ENCODE measurements around the gene UNC45B. TPM values are rescaled to one million over a fixed set of nuclear protein-coding genes. Genes with fewer than 3 reads are reported as not detected.

The UNC45B gene
- total RNA-seq, 2 donors from 2014 or later = not detected

- Histone ChIP-seq H3K9me3 (ENCODE audit: control insufficient read depth, low read length) (no peaks in the 10 kb centered on the region), H3K9ac (ENCODE audit: extremely low read depth, low read length, poor library complexity, severe bottlenecking) (no peak overlapping the region), H3K4me3 (ENCODE audit: low read length) (no peak overlapping the region), H3K27ac (ENCODE audit: low read depth, low read length) (no peak overlapping the region), H3K27me3 (ENCODE audit: control insufficient read depth, insufficient read depth, low read length, poor library complexity, severe bottlenecking) (peaks cover 14% of the 10 kb centered on the region), H3K36me3 (ENCODE audit: control insufficient read depth, insufficient read depth, low read length) (peaks cover 9% of the 10 kb centered on the region), H3K4me1 (ENCODE audit: control insufficient read depth, insufficient read depth, low read length) (no peaks in the 10 kb centered on the region)
- Mint-ChIP-seq H3K4me3 (no peak overlapping the region), H3K36me3 (ENCODE audit: low read depth) (peaks cover 27% of the 10 kb centered on the region), H3K9me3 (no peaks in the 10 kb centered on the region), H3K4me1 (peaks cover 17% of the 10 kb centered on the region), H3K27ac (peak overlapping the region; percentile 83), H3K27me3 (ENCODE audit: insufficient read depth) (peaks cover 18% of the 10 kb centered on the region)
- DNase-seq = peak; percentile 77
- TF ChIP-seq, protein P1, sequence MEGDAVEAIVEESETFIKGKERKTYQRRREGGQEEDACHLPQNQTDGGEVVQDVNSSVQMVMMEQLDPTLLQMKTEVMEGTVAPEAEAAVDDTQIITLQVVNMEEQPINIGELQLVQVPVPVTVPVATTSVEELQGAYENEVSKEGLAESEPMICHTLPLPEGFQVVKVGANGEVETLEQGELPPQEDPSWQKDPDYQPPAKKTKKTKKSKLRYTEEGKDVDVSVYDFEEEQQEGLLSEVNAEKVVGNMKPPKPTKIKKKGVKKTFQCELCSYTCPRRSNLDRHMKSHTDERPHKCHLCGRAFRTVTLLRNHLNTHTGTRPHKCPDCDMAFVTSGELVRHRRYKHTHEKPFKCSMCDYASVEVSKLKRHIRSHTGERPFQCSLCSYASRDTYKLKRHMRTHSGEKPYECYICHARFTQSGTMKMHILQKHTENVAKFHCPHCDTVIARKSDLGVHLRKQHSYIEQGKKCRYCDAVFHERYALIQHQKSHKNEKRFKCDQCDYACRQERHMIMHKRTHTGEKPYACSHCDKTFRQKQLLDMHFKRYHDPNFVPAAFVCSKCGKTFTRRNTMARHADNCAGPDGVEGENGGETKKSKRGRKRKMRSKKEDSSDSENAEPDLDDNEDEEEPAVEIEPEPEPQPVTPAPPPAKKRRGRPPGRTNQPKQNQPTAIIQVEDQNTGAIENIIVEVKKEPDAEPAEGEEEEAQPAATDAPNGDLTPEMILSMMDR (conservative IDR thresholded peaks at IDR 0.05) = peak; percentile 36
- 88 to 94% methylated on average over 11 to 12 of the region's 12 CpGs for WGBS, 2 experiments (ENCODE audit: insufficient coverage in 1 of 2, insufficient read length in 1 of 2)
Measured at GRCh38 chr17:35116845-35117244, 30.8 kb upstream of the UNC45B start.

GRCh38 chr17:35117984-35118383, 29.6 kb upstream of the UNC45B start:
- no peaks in the 10 kb centered on the region for H3K4me1 ChIP-seq (ENCODE audit: control insufficient read depth, insufficient read depth, low read length)
- peaks cover 17% of the 10 kb centered on the region for H3K4me1 Mint-ChIP-seq
- no peak overlapping the region for H3K9ac ChIP-seq (ENCODE audit: extremely low read depth, low read length, poor library complexity, severe bottlenecking)
- no peak overlapping the region for H3K27ac Mint-ChIP-seq
- peaks cover 26% of the 10 kb centered on the region for H3K27me3 Mint-ChIP-seq (ENCODE audit: insufficient read depth)
- H3K4me3 Mint-ChIP-seq = peak overlapping the region; percentile 74
- peaks cover 14% of the 10 kb centered on the region for H3K27me3 ChIP-seq (ENCODE audit: control insufficient read depth, insufficient read depth, low read length, poor library complexity, severe bottlenecking)
- H3K36me3 Mint-ChIP-seq (ENCODE audit: low read depth) = peaks cover 22% of the 10 kb centered on the region
- no peak overlapping the region for H3K4me3 ChIP-seq (ENCODE audit: low read length)
- no peaks in the 10 kb centered on the region for H3K9me3 Mint-ChIP-seq
- no peaks in the 10 kb centered on the region for H3K9me3 ChIP-seq (ENCODE audit: control insufficient read depth, low read length)
- DNase-seq = no peak
- no peak overlapping the region for H3K27ac ChIP-seq (ENCODE audit: low read depth, low read length)
- H3K36me3 ChIP-seq (ENCODE audit: control insufficient read depth, insufficient read depth, low read length) = peaks cover 9% of the 10 kb centered on the region
- TF ChIP-seq, protein P1 (conservative IDR thresholded peaks at IDR 0.05) = peak; percentile 31

DNA sequence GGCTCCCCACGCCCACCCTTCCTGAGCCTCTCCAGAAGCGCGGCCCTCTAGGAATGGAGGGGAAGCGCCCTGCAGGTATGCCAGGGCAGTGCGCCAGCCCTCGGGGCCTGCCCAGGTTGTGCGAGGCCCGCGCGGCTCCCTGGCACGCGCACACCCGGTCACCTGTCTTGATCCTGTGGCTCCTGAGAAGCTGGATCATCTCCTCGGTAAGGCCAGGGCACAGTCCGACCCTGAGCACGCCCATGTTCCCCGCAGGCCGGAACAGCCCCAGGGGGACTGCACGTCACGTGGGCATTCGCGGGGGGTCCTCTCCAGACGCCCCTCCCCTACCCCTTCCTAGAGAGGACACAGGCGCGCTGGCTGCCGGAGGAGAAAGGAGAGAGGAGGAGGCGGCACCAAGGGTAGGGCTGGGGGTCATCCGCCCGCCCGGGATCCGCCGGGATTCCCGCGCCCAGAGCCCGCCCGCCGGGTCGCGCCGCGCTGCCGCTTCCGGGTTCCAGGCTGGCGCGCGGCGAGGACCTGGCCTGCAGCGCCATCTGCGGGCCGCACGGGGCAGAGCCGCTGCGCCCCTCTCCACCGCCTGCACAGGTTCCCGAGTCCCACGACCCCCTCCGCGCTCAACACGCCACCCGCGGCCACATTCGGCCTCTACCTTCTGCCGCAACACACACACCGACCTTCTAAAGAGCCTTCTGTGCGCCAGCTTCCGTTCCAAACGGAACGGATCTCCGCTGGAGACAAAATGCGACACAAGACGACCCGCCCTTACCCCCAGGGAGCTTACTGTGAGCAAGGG, 28.0 kb upstream of the UNC45B start, which contains the start of gene RAD51D:
RAD51D (minus strand) TSS at position 491 of the 796 bp plus-strand sequence; CDS start at position 244, 247 bp downstream.
- H3K4me3 ChIP-seq (ENCODE audit: low read length) = peak within 1 kb of the TSS; percentile 87

More for the DNA sequence above, 28.0 kb upstream of the UNC45B start, which contains the start of gene RAD51D:
- Histone ChIP-seq H3K27me3 (ENCODE audit: control insufficient read depth, insufficient read depth, low read length, poor library complexity, severe bottlenecking) (peaks cover 14% of the 10 kb centered on the region), H3K9ac (ENCODE audit: extremely low read depth, low read length, poor library complexity, severe bottlenecking) (peak within 1 kb of the TSS; percentile 76), H3K36me3 (ENCODE audit: control insufficient read depth, insufficient read depth, low read length) (peaks cover 9% of the 10 kb centered on the region), H3K27ac (ENCODE audit: low read depth, low read length) (no peak within 1 kb of the TSS), H3K9me3 (ENCODE audit: control insufficient read depth, low read length) (no peaks in the 10 kb centered on the region), H3K4me1 (ENCODE audit: control insufficient read depth, insufficient read depth, low read length) (no peaks in the 10 kb centered on the region)
- peaks cover 17% of the 10 kb centered on the region for H3K4me1 Mint-ChIP-seq
- H3K4me3 Mint-ChIP-seq = peak within 1 kb of the TSS; percentile 74
- TF ChIP-seq, protein P1 (conservative IDR thresholded peaks at IDR 0.05) = peak; percentile 98
- H3K27me3 Mint-ChIP-seq (ENCODE audit: insufficient read depth) = peaks cover 28% of the 10 kb centered on the region
- 1 to 4% methylated on average over 17 to 67 of the region's 72 CpGs for WGBS, 2 experiments (ENCODE audit: insufficient coverage in 1 of 2, insufficient read length in 1 of 2)
- DNase-seq = peak; percentile 98
- peaks cover 21% of the 10 kb centered on the region for H3K36me3 Mint-ChIP-seq (ENCODE audit: low read depth)
- peak within 1 kb of the TSS; percentile 89 for H3K27ac Mint-ChIP-seq
- H3K9me3 Mint-ChIP-seq = no peaks in the 10 kb centered on the region

Measured in endodermal cell (in vitro differentiated cells).